B cell (primary cell): ENCODE measurements around the gene VENTX.

Source experiments
- CTCF ChIP-seq: fragments of 200-600 bp; IDR thresholded peaks from one replicate; pipeline ENCODE4 v1.8.0; 2022; ENCODE audit warnings: antibody characterized with exemption, mild to moderate bottlenecking
- EZH2 ChIP-seq: IDR thresholded peaks from 2 replicates; pipeline ENCODE4 v1.6.1; 2012; ENCODE audit warnings: borderline replicate concordance, low read depth, mild to moderate bottlenecking, moderate library complexity, low read length; ENCODE audit not compliant: insufficient read depth, poor library complexity, severe bottlenecking

DNA sequence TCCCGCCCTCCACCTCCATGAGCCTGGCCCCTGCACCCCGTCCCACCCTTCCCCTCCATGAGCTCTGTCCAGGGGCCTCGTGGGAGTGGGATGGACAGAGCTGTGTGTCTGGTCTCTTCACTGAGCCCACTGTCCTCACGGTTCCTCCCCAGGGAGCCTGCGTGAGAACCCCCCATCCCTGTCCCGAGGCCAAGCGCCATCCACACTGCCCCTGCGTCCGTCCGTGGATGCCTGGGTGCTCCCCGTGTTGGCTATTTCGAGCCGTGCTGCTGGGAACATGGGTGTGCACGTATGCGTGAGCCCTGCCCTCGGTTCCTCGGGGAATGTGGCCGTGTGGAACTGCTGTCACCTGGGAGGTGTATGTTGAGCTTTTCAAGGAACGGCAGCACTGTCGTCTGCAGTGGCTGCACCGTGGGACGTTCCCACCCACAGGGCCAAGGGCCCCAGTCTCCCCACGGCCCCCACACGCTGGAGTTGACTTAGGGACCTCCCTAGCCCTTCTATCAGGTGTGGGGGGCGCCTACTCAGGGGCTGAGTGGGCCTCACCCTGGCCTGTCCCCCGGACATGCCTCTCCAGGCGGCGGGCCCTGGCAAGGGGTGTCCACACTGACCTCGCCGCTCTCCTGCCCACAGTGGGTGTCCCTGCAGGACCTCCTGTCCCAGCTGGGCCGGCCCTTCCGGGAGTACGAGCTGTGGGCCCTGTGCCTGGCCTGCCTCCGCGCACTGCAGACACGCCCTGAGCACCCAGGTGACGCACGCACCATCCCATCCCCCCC lies 49.6 kb upstream of the VENTX start:
- TF ChIP-seq CTCF (no peak), EZH2 (no peak)
